IPS-20b (cell line): ENCODE measurements around the gene ZNF560.
"Not testable (repeated sequence)": the region's sequence is repeated elsewhere in the genome, so short reads cannot be mapped to it uniquely, and the experiment has no call there.

ENCODE experiments used
- H3K27ac ChIP-seq: one replicate; pipeline ENCODE4 v1.5.1; 2013; ENCODE audit warnings: low read length
- H3K27me3 ChIP-seq: 2 replicates; pipeline ENCODE4 v1.6.1; 2013; ENCODE audit warnings: mild to moderate bottlenecking, low read length, inconsistent platforms; ENCODE audit not compliant: insufficient read depth
- H3K36me3 ChIP-seq: 2 replicates; pipeline ENCODE4 v1.6.1; 2013; ENCODE audit warnings: low read depth, mild to moderate bottlenecking, inconsistent platforms, low read length, moderate library complexity; ENCODE audit not compliant: insufficient read depth
- H3K4me1 ChIP-seq: 2 replicates; pipeline ENCODE4 v1.6.1; 2013; ENCODE audit warnings: mild to moderate bottlenecking, control low read depth, inconsistent platforms, low read length, moderate library complexity; ENCODE audit not compliant: insufficient read depth
- H3K4me3 ChIP-seq: 2 replicates; pipeline ENCODE4 v1.5.1; 2013; ENCODE audit warnings: mild to moderate bottlenecking, low read length, inconsistent platforms
- H3K9ac ChIP-seq: 2 replicates; pipeline ENCODE4 v1.6.1; 2013; ENCODE audit warnings: low read depth, mild to moderate bottlenecking, inconsistent platforms, low read length, moderate library complexity
- H3K9me3 ChIP-seq: 2 replicates; pipeline ENCODE4 v1.6.1; 2013; ENCODE audit warnings: mild to moderate bottlenecking, low read depth, low read length, inconsistent platforms; ENCODE audit not compliant: insufficient read depth

Gene ZNF560

GRCh38 chr19:9498183-9498902 lies at the start of gene ZNF560:
Gene ZNF560, minus strand, starts transcription at chr19:9498616. Its CDS starts 23,303 bp downstream, at chr19:9475313.
- no peak within 1 kb of the TSS for H3K27ac ChIP-seq
- peaks cover 68% of the 10 kb centered on the region for H3K9me3 ChIP-seq
- H3K9ac ChIP-seq, result no peak within 1 kb of the TSS

DNA sequence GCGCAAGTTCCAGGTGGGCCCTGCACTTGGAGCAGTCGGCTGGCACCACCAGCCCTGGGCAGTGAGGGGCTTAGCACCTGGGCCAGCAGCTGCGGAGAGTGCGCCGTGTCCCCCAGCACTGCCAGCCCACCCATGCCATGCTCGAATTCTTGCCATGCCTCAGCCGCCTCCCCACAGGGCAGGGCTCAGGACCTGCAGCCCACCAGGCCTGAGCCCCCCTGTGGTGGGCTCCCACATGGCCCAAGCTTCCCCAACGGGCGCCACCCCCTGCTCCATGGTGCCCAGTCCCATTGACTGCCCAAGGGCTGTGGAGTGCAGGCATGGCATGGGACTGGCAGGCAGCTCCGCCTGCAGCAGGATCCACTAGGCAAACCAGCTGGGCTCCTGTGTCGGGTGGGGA lies 49.5 kb upstream of the ZNF560 start:
- Histone ChIP-seq H3K36me3 (no peaks in the 10 kb centered on the region), H3K27me3 (no peaks in the 10 kb centered on the region), H3K27ac (no peak overlapping the region), H3K9me3 (peaks cover 51% of the 10 kb centered on the region), H3K9ac (no peak overlapping the region), H3K4me1 (no peaks in the 10 kb centered on the region), H3K4me3 (no peak overlapping the region)

More at GRCh38 chr19:9498183-9498902, at the start of gene ZNF560:
- no peaks in the 10 kb centered on the region for H3K27me3 ChIP-seq
- no peaks in the 10 kb centered on the region for H3K36me3 ChIP-seq
- no peaks in the 10 kb centered on the region for H3K4me1 ChIP-seq
- no peak within 1 kb of the TSS for H3K4me3 ChIP-seq

- H3K9me3 ChIP-seq, result peaks cover 24% of the 10 kb centered on the region; the same call in 1 of the 2 replicates
These were observed 42.9 kb upstream of the ZNF560 start for GRCh38 chr19:9541281-9541680.

GRCh38 chr19:9539921-9540320 lies 41.5 kb upstream of the ZNF560 start:
- H3K9ac ChIP-seq, H3K4me3 ChIP-seq, H3K27ac ChIP-seq, H3K4me1 ChIP-seq, H3K27me3 ChIP-seq: not testable (repeated sequence)
- Histone ChIP-seq H3K9me3 (peaks cover 25% of the 10 kb centered on the region), H3K36me3 (peaks cover 14% of the 10 kb centered on the region)

More at GRCh38 chr19:9541281-9541680, 42.9 kb upstream of the ZNF560 start:
- H3K27ac ChIP-seq, H3K4me3 ChIP-seq, H3K36me3 ChIP-seq, H3K9ac ChIP-seq, H3K4me1 ChIP-seq, H3K27me3 ChIP-seq: not testable (repeated sequence)

- not testable (repeated sequence) for H3K27me3 ChIP-seq, H3K4me1 ChIP-seq, H3K27ac ChIP-seq
- Histone ChIP-seq H3K9me3 (peaks cover 25% of the 10 kb centered on the region), H3K9ac (peak overlapping the region; percentile 98; the same call in 1 of the 2 replicates), H3K4me3 (peak overlapping the region; percentile 90), H3K36me3 (peaks cover 21% of the 10 kb centered on the region)
These were observed 40.8 kb upstream of the ZNF560 start for GRCh38 chr19:9539201-9539600.

- peaks cover 24% of the 10 kb centered on the region for H3K9me3 ChIP-seq
- H3K4me3 ChIP-seq, result peak within 1 kb of the TSS; percentile 90
These were observed 40.0 kb upstream of the ZNF560 start, which contains the start of gene ZNF426 for GRCh38 chr19:9538183-9539058. Gene ZNF426, minus strand, starts transcription at chr19:9538645. Its CDS starts 2,413 bp downstream, at chr19:9536232.

GRCh38 chr19:9535934-9536333 lies 37.5 kb upstream of the ZNF560 start:
- Histone ChIP-seq H3K27ac (no peak overlapping the region), H3K9ac (no peak overlapping the region), H3K4me1 (no peaks in the 10 kb centered on the region; the same call in 1 of the 2 replicates), H3K9me3 (peaks cover 49% of the 10 kb centered on the region), H3K27me3 (no peaks in the 10 kb centered on the region), H3K36me3 (peaks cover 54% of the 10 kb centered on the region), H3K4me3 (no peak overlapping the region)

More at GRCh38 chr19:9538183-9539058, 40.0 kb upstream of the ZNF560 start, which contains the start of gene ZNF426:
- Histone ChIP-seq H3K4me1 (no peaks in the 10 kb centered on the region; the same call in 1 of the 2 replicates), H3K27me3 (no peaks in the 10 kb centered on the region), H3K36me3 (peaks cover 29% of the 10 kb centered on the region), H3K27ac (peak within 1 kb of the TSS; percentile 100), H3K9ac (peak within 1 kb of the TSS; percentile 98)

- H3K4me1 ChIP-seq, result no peaks in the 10 kb centered on the region
These were observed 33.5 kb upstream of the ZNF560 start for GRCh38 chr19:9531933-9532332.

DNA sequence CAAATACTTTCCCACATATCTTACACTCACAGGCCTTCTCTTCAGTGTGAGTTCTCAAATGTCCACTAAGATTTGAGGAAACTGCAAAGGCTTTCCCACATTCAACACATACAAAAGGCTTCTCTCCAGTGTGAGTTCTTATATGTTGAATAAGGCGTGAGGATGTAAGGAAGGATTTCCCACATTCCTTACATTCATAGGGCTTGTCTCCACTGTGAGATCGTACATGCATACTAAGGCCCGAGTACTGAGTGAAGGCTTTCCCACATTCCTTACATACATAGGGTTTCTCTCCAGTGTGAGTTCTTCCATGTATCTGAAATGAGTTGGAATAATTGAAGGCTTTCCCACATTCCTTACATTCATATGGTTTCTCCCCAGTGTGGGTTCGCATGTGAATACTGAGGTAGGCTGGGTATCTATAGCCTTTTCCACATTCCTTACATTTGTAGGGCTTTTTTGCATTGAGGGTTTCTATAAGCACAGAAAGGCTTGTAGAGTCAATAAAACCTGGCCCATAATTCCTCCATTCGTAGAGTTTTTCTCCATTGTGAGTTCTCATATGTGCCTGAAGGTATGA lies 30.4 kb upstream of the ZNF560 start:
- Histone ChIP-seq H3K36me3 (peaks cover 89% of the 10 kb centered on the region), H3K27me3 (no peaks in the 10 kb centered on the region), H3K27ac (no peak overlapping the region), H3K9ac (no peak overlapping the region), H3K4me1 (no peaks in the 10 kb centered on the region), H3K4me3 (peak overlapping the region; percentile 19), H3K9me3 (peaks cover 91% of the 10 kb centered on the region)

More at GRCh38 chr19:9531933-9532332, 33.5 kb upstream of the ZNF560 start:
- Histone ChIP-seq H3K9ac (no peak overlapping the region), H3K9me3 (peaks cover 88% of the 10 kb centered on the region), H3K27ac (no peak overlapping the region), H3K4me3 (no peak overlapping the region), H3K27me3 (no peaks in the 10 kb centered on the region), H3K36me3 (peaks cover 94% of the 10 kb centered on the region)

GRCh38 chr19:9523885-9524474 lies 25.6 kb upstream of the ZNF560 start:
- Histone ChIP-seq H3K36me3 (peaks cover 47% of the 10 kb centered on the region), H3K4me1 (no peaks in the 10 kb centered on the region), H3K27me3 (no peaks in the 10 kb centered on the region), H3K27ac (no peak overlapping the region), H3K9ac (no peak overlapping the region), H3K4me3 (peak overlapping the region; percentile 30; the same call in 1 of the 2 replicates), H3K9me3 (peaks cover 88% of the 10 kb centered on the region)

GRCh38 chr19:9507285-9507684 lies 8.9 kb upstream of the ZNF560 start:
- H3K4me3 ChIP-seq, result no peak overlapping the region
- H3K27me3 ChIP-seq, result no peaks in the 10 kb centered on the region
- H3K27ac ChIP-seq, result no peak overlapping the region
- H3K36me3 ChIP-seq, result no peaks in the 10 kb centered on the region
- H3K4me1 ChIP-seq, result no peaks in the 10 kb centered on the region
- H3K9me3 ChIP-seq, result peaks cover 84% of the 10 kb centered on the region
- no peak overlapping the region for H3K9ac ChIP-seq
